Esophagus squamous epithelium (tissue), 5 donors: ENCODE data around the gene PTPRQ. TPM values are rescaled to one million over a fixed set of nuclear protein-coding genes. Genes with fewer than 3 reads are reported as not detected.

ENCODE experiments used
- DNase-seq: peaks from one replicate; lab custom pipeline; 2025; lab: John Stamatoyannopoulos, UW
- H3K27ac ChIP-seq, 4 donors: fragments of 200-600 bp; sonication (generic); one replicate each; pipeline ENCODE4 v1.5.1; 2016 to 2019; ENCODE audit warnings: mild to moderate bottlenecking in 1 of 4
- H3K27me3 ChIP-seq, 4 donors: fragments of 200-600 bp; sonication (generic); 1 replicate in 3 of 4; 2 replicates in 1 of 4; pipeline versions ENCODE4 v1.5.1 to v1.6.0; 2017 to 2021; ENCODE audit warnings: antibody characterized with exemption in 1 of 4
- H3K36me3 ChIP-seq, 3 donors: fragments of 200-600 bp; sonication (generic); one replicate each; pipeline ENCODE4 v1.5.1; 2016 to 2019
- H3K4me1 ChIP-seq, 3 donors: fragments of 200-600 bp; sonication (generic); one replicate each; pipeline ENCODE4 v1.5.1; 2017 to 2019
- H3K4me3 ChIP-seq, 4 donors: fragments of 200-600 bp; sonication (generic); 1 replicate in 3 of 4; 2 replicates in 1 of 4; pipeline ENCODE4 v1.5.1; 2016 to 2019; ENCODE audit warnings: mild to moderate bottlenecking in 2 of 4, moderate library complexity in 1 of 4
- H3K9me3 ChIP-seq, 3 donors: fragments of 200-600 bp; sonication (generic); one replicate each; pipeline ENCODE4 v1.5.1; 2016 to 2019
- CTCF ChIP-seq, 6 experiments: fragments of 450-650 bp in 4 of 6; fragments of 200-600 bp in 2 of 6; sonication (generic) in 2 of 6; IDR thresholded peaks; one replicate each; pipeline ENCODE4 v1.5.1; 2016 to 2019; ENCODE audit warnings: antibody characterized with exemption in 6 of 6, mild to moderate bottlenecking in 4 of 6, moderate library complexity in 4 of 6
- POLR2A ChIP-seq, 4 donors: fragments of 450-650 bp; IDR thresholded peaks; one replicate each; pipeline ENCODE4 v1.6.1; 2017; ENCODE audit warnings: antibody characterized with exemption in 4 of 4, mild to moderate bottlenecking in 4 of 4, moderate library complexity in 3 of 4
- WGBS, 2 donors: methylation state at CpG; one replicate each; pipeline ENCODE4 v1.1.5; 2018; 5-methylcytosine and 5-hydroxymethylcytosine counted together
- intact Hi-C: fragments of 100-400 bp; cut with DNase I; formaldehyde crosslinking; loops from one replicate; pipeline ENCODE4 v1.15.0; 2022
- total RNA-seq, 4 donors: library from RNA; depleted of rRNA; stranded (reverse); fragments of >200 nt; gene quantifications; one replicate each; pipeline ENCODE4 v1.1.0, GENCODE V29; 2016
- donor health status: DM: yes; HTN: yes; CAD: no.

The PTPRQ gene
- total RNA-seq, 4 donors from 2014 or later: 0.19 to 0.44 (median 0.31) TPM; not detected in 1

GRCh38 chr12:80634903-80635302 lies 190.9 kb downstream of the PTPRQ start:
- H3K9me3 ChIP-seq: no peaks in the 10 kb centered on the region
- intact Hi-C loops: no loop called here
- no peak overlapping the region for H3K27ac ChIP-seq
- no peaks in the 10 kb centered on the region for H3K36me3 ChIP-seq
- no peak overlapping the region for H3K4me3 ChIP-seq
- no peak for TF ChIP-seq POLR2A (IDR thresholded peaks at IDR 0.05)
- TF ChIP-seq CTCF (IDR thresholded peaks at IDR 0.05): no peak
- H3K4me1 ChIP-seq: no peaks in the 10 kb centered on the region
- WGBS, 2 donors: 61 to 71% methylated on average over 6 of the region's 6 CpGs
- no peak for DNase-seq
- no peaks in the 10 kb centered on the region for H3K27me3 ChIP-seq

GRCh38 chr12:80636832-80637231 lies 192.8 kb downstream of the PTPRQ start:
- WGBS, 2 donors: 67 to 70% methylated on average over 4 of the region's 4 CpGs
- no peak overlapping the region for H3K27ac ChIP-seq
- TF ChIP-seq POLR2A (IDR thresholded peaks at IDR 0.05) (no peak), CTCF (IDR thresholded peaks at IDR 0.05) (no peak)
- no peaks in the 10 kb centered on the region for H3K9me3 ChIP-seq
- H3K36me3 ChIP-seq: no peaks in the 10 kb centered on the region
- no peak for DNase-seq
- no peaks in the 10 kb centered on the region for H3K27me3 ChIP-seq
- H3K4me1 ChIP-seq: no peaks in the 10 kb centered on the region
- no peak overlapping the region for H3K4me3 ChIP-seq
- intact Hi-C loops: no loop called here

- WGBS, 2 donors: 74 to 81% methylated on average over 2 of the region's 2 CpGs
- Histone ChIP-seq H3K27ac (no peak overlapping the region), H3K4me1 (no peaks in the 10 kb centered on the region), H3K9me3 (no peaks in the 10 kb centered on the region), H3K4me3 (no peak overlapping the region), H3K36me3 (no peaks in the 10 kb centered on the region), H3K27me3 (no peaks in the 10 kb centered on the region)
- DNase-seq: no peak
- intact Hi-C loops: no loop called here
- TF ChIP-seq CTCF (IDR thresholded peaks at IDR 0.05) (no peak), POLR2A (IDR thresholded peaks at IDR 0.05) (no peak)
These were observed 197.9 kb downstream of the PTPRQ start for GRCh38 chr12:80641936-80642335.

GRCh38 chr12:80643961-80644360 lies 199.9 kb downstream of the PTPRQ start:
- Histone ChIP-seq H3K36me3 (no peaks in the 10 kb centered on the region), H3K27me3 (no peaks in the 10 kb centered on the region), H3K4me3 (no peak overlapping the region), H3K4me1 (no peaks in the 10 kb centered on the region), H3K9me3 (no peaks in the 10 kb centered on the region), H3K27ac (no peak overlapping the region)
- TF ChIP-seq POLR2A (IDR thresholded peaks at IDR 0.05) (no peak), CTCF (IDR thresholded peaks at IDR 0.05) (no peak)
- no peak for DNase-seq
- 19 to 42% methylated on average over 2 of the region's 2 CpGs for WGBS, 2 donors
- intact Hi-C loops: no loop called here

GRCh38 chr12:80648881-80649280 lies 204.8 kb downstream of the PTPRQ start:
- no peaks in the 10 kb centered on the region for H3K27me3 ChIP-seq
- no peaks in the 10 kb centered on the region for H3K9me3 ChIP-seq
- no peak overlapping the region for H3K4me3 ChIP-seq
- no peaks in the 10 kb centered on the region for H3K36me3 ChIP-seq
- H3K4me1 ChIP-seq: no peaks in the 10 kb centered on the region
- intact Hi-C loops: no loop called here
- H3K27ac ChIP-seq: no peak overlapping the region
- TF ChIP-seq POLR2A (IDR thresholded peaks at IDR 0.05): no peak
- TF ChIP-seq CTCF (IDR thresholded peaks at IDR 0.05): no peak
- 25 to 50% methylated on average over 1 of the region's 1 CpG for WGBS, 2 donors
- no peak for DNase-seq
